ENCODE data around the gene UQCRFS1.

DNA sequence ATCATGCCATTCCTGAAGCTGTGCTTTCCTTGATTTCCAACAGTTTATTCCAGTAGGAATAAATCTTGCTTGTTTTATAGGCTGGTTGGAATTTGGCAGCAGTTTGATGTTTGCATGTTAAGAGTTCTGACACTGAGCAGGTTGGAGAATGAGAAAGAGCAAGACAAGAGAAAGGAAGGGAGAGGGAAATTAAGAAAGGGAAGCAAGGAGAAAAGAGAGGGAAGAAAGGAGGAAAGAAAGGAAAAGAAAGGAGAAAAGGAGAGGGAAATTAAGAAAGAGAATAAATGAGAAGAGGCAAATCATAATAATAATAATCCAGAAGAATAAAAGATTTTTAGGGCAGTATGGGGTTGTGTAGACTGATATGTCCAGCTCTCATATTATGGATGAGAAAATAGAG, 28.4 kb upstream of the UQCRFS1 start:
- TF ChIP-seq, protein P1, sequence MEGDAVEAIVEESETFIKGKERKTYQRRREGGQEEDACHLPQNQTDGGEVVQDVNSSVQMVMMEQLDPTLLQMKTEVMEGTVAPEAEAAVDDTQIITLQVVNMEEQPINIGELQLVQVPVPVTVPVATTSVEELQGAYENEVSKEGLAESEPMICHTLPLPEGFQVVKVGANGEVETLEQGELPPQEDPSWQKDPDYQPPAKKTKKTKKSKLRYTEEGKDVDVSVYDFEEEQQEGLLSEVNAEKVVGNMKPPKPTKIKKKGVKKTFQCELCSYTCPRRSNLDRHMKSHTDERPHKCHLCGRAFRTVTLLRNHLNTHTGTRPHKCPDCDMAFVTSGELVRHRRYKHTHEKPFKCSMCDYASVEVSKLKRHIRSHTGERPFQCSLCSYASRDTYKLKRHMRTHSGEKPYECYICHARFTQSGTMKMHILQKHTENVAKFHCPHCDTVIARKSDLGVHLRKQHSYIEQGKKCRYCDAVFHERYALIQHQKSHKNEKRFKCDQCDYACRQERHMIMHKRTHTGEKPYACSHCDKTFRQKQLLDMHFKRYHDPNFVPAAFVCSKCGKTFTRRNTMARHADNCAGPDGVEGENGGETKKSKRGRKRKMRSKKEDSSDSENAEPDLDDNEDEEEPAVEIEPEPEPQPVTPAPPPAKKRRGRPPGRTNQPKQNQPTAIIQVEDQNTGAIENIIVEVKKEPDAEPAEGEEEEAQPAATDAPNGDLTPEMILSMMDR (IDR thresholded peaks at IDR 0.05; ENCODE audit: low read length), result no peak
- TF ChIP-seq EZH2phosphoT487 (IDR thresholded peaks at IDR 0.05; ENCODE audit: low read length) (no peak), EZH2 (optimal IDR thresholded peaks at IDR 0.05; ENCODE audit: low read depth, low read length) (no peak)
